Spleen (tissue), 7 donors: ENCODE measurements around the gene PDE4D.

Source experiments
- POLR2A ChIP-seq, 3 donors: fragments of 450-650 bp; IDR thresholded peaks; one replicate each; pipeline ENCODE4 v1.5.1; 2017; ENCODE audit warnings: antibody characterized with exemption in 3 of 3, mild to moderate bottlenecking in 1 of 3
- TF ChIP-seq, protein P1 (sequence below), 11 experiments: fragments of 200-600 bp in 7 of 11; fragments of 450-650 bp in 4 of 11; sonication (generic) in 4 of 11; IDR thresholded peaks in 8 of 11; conservative IDR thresholded peaks in 3 of 11; 1 replicate in 7 of 11; 2 replicates in 4 of 11; pipeline versions ENCODE4 v1.4.0 to v1.8.0; 2016 to 2021; ENCODE audit warnings: antibody characterized with exemption in 11 of 11, inconsistent platforms in 4 of 11, mild to moderate bottlenecking in 1 of 11
- donor health status: DM: no; HTN: no; CAD: no; lungs with moderate emphysema.
- donor health status: DM: no; HTN: no; CAD: no.
- donor health status: DM: no; HTN: no; CAD: no.

DNA sequence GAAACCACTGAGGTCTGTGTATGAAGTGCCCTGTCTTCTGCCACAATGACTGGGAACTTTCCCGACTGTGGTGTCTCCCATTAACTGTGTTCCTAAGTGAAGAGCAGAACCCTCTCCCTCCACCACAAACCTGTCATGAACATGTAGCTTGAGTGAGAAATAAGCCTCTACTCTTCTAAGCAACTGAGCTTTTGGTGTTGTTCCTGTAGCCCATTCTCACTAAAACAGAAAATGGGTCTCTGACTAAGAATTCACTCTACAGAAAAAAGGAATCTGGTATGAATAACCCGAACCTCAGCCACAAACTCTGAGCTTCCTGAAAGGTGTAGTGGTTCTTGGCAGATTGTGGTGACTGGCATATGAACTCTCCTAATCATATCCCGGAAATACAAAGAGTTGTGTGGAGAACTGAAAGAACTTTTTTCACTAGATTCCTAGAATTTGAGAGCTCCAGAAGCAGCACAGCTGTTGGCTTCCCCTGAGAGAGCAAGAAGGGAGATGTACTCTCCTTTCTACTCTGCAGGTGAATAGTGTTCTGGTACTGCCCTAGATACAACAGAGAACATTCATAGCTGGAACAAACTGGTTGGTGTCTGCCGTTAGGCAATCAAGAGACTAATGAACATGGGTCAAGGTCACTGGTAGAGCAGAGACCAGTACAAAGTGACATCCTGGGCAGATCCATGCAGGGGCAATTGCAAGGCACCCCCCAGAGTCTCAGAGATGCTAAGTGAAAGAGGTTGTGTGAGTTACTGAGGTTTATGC is 283.8 kb downstream of the PDE4D start:
- TF ChIP-seq, protein P1, sequence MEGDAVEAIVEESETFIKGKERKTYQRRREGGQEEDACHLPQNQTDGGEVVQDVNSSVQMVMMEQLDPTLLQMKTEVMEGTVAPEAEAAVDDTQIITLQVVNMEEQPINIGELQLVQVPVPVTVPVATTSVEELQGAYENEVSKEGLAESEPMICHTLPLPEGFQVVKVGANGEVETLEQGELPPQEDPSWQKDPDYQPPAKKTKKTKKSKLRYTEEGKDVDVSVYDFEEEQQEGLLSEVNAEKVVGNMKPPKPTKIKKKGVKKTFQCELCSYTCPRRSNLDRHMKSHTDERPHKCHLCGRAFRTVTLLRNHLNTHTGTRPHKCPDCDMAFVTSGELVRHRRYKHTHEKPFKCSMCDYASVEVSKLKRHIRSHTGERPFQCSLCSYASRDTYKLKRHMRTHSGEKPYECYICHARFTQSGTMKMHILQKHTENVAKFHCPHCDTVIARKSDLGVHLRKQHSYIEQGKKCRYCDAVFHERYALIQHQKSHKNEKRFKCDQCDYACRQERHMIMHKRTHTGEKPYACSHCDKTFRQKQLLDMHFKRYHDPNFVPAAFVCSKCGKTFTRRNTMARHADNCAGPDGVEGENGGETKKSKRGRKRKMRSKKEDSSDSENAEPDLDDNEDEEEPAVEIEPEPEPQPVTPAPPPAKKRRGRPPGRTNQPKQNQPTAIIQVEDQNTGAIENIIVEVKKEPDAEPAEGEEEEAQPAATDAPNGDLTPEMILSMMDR (IDR thresholded peaks at IDR 0.05 in 8 of 11, conservative IDR thresholded peaks at IDR 0.05 in 3 of 11), result no peak
- no peak for TF ChIP-seq POLR2A (IDR thresholded peaks at IDR 0.05)
